HepG2 (cell line): ENCODE results near the gene RB1. TPM values are rescaled to one million over a fixed set of nuclear protein-coding genes. Genes with fewer than 3 reads are reported as not detected.

Experiments
- ATAC-seq: fragments of 200-7000 bp; cut with Tn5 transposase; 3 replicates; pipeline ENCODE4 v1.9.1; 2020; ENCODE audit warnings: mild to moderate bottlenecking, moderate library complexity
- BruUV-seq: library from RNA; stranded (reverse); fragments of 400-500 nt; replicated peaks from 2 replicates; lab custom pipeline; 2021; lab: Mats Ljungman, UMichigan
- CTCF ChIA-PET: fragments of 300-600 bp; formaldehyde crosslinking; extraction: SDS; loops from one replicate; lab custom pipeline; 2021; ENCODE audit warnings: low total read pairs, inconsistent platforms, low intra/inter-chr PET ratio; lab: Yijun Ruan, JAX
- POLR2A ChIA-PET: fragments of 350-600 bp; sonication (Branson Sonifier 250); formaldehyde crosslinking; loops from one replicate; lab custom pipeline; 2020; ENCODE audit warnings: antibody characterized with exemption, inconsistent platforms; lab: Yijun Ruan, JAX
- DNase-seq: peaks from one replicate; pipeline ENCODE4 v3.0.0-alpha.2; 2015; ENCODE audit warnings: low spot score
- FAIRE-seq: peaks from 3 replicates; lab custom pipeline; 2011; peaks lifted over from hg19 to GRCh38; lab: Jason Lieb, UNC
- H2AFZ ChIP-seq: one replicate; pipeline ENCODE4 v1.6.1; 2011; ENCODE audit warnings: low read length, inconsistent platforms
- H3K27ac ChIP-seq: fragments of 300-600 bp; 3 replicates; pipeline ENCODE4 v1.8.0; 2011; ENCODE audit warnings: mixed run types, mild to moderate bottlenecking, mixed read lengths, low read length, inconsistent platforms; ENCODE audit not compliant: insufficient read depth; ENCODE audit errors: extremely low read length
- H3K27me3 ChIP-seq, 2 experiments: fragments of 200-600 bp in 1 of 2; 2 replicates in 1 of 2; 3 replicates in 1 of 2; pipeline versions ENCODE4 v1.6.0 to v1.8.0; 2011; ENCODE audit warnings: low read length in 2 of 2, mild to moderate bottlenecking in 2 of 2, moderate library complexity in 2 of 2, inconsistent platforms in 1 of 2; ENCODE audit not compliant: insufficient read depth in 2 of 2, control insufficient read depth in 1 of 2
- H3K36me3 ChIP-seq, 2 experiments: fragments of 200-600 bp in 1 of 2; replicated peaks in 1 of 2; 2 replicates in 1 of 2; 3 replicates in 1 of 2; pipeline versions ENCODE4 v1.5.1 to v1.8.0; 2011; ENCODE audit warnings: low read length in 2 of 2, inconsistent platforms in 1 of 2; ENCODE audit not compliant: insufficient read depth in 2 of 2, control insufficient read depth in 1 of 2
- H3K4me1 ChIP-seq: 2 replicates; pipeline ENCODE4 v1.5.1; 2012; ENCODE audit warnings: low read length, inconsistent platforms; ENCODE audit not compliant: insufficient read depth
- H3K4me2 ChIP-seq: 2 replicates; pipeline ENCODE4 v1.6.0; 2011; ENCODE audit warnings: low read depth, low read length, inconsistent platforms
- H3K4me3 ChIP-seq, 3 experiments: fragments of 200-600 bp in 1 of 3; sonication (generic), shearing (Covaris generic) in 1 of 3; replicated peaks in 1 of 3; 2 replicates each; pipeline ENCODE4 v1.5.1; 2011 to 2016; ENCODE audit warnings: low read length in 3 of 3, inconsistent platforms in 2 of 3, low read depth in 2 of 3, mild to moderate bottlenecking in 2 of 3, control low read depth in 1 of 3, mixed read lengths in 1 of 3; ENCODE audit not compliant: insufficient read depth in 1 of 3
- H3K79me2 ChIP-seq: one replicate; pipeline ENCODE4 v1.6.1; 2011; ENCODE audit warnings: low read length, inconsistent platforms; ENCODE audit not compliant: insufficient read depth
- H3K9ac ChIP-seq: 2 replicates; pipeline ENCODE4 v1.6.0; 2011; ENCODE audit warnings: mild to moderate bottlenecking, low read depth, low read length, inconsistent platforms; ENCODE audit not compliant: insufficient read depth
- H3K9me3 ChIP-seq: 2 replicates; pipeline ENCODE4 v1.5.1; 2012; ENCODE audit warnings: mild to moderate bottlenecking, low read length
- H4K20me1 ChIP-seq: 2 replicates; pipeline ENCODE4 v1.6.0; 2011; ENCODE audit warnings: inconsistent platforms, mild to moderate bottlenecking, low read length, moderate library complexity; ENCODE audit not compliant: insufficient read depth
- ADNP ChIP-seq: sonication (generic); formaldehyde crosslinking; IDR thresholded peaks from 2 replicates; pipeline ENCODE4 v1.4.0; 2020; ENCODE audit warnings: missing genetic modification reagents
- CENPBD1 ChIP-seq: sonication (generic); formaldehyde crosslinking; IDR thresholded peaks from 2 replicates; pipeline ENCODE4 v1.8.0; 2022; ENCODE audit warnings: missing genetic modification reagents, low read depth, mild to moderate bottlenecking, borderline replicate concordance
- DBP ChIP-seq: sonication (generic); formaldehyde crosslinking; IDR thresholded peaks from 2 replicates; pipeline ENCODE4 v1.4.0; 2020; ENCODE audit warnings: missing genetic modification reagents; ENCODE audit errors: not compliant biosample characterization
- HMG20A ChIP-seq: IDR thresholded peaks from 2 replicates; pipeline ENCODE4 v1.6.1; 2016; ENCODE audit warnings: borderline replicate concordance
- KLF13 ChIP-seq: sonication (generic); formaldehyde crosslinking; IDR thresholded peaks from 2 replicates; pipeline ENCODE4 v1.4.0; 2020; ENCODE audit warnings: mild to moderate bottlenecking, missing genetic modification reagents
- NFKB2 ChIP-seq: sonication (generic); formaldehyde crosslinking; IDR thresholded peaks from 2 replicates; pipeline ENCODE4 v1.4.0; 2020; ENCODE audit warnings: missing genetic modification reagents, borderline replicate concordance
- RFX3 ChIP-seq: IDR thresholded peaks from 2 replicates; pipeline ENCODE4 v1.6.1; 2016; ENCODE audit warnings: missing biosample characterization, missing genetic modification reagents
- TEAD2 ChIP-seq: sonication (generic); formaldehyde crosslinking; IDR thresholded peaks from 2 replicates; pipeline ENCODE4 v1.9.0; 2021; ENCODE audit warnings: missing genetic modification reagents
- TGIF2 ChIP-seq: IDR thresholded peaks from 2 replicates; pipeline ENCODE4 v1.6.1; 2016; ENCODE audit warnings: control low read depth, missing compliant biosample characterization
- UBTF ChIP-seq: sonication (generic); formaldehyde crosslinking; IDR thresholded peaks from 2 replicates; pipeline ENCODE4 v1.4.0; 2020; ENCODE audit warnings: mild to moderate bottlenecking, missing genetic modification reagents
- ZEB1 ChIP-seq: IDR thresholded peaks from 2 replicates; pipeline ENCODE4 v1.6.1; 2012; ENCODE audit warnings: mild to moderate bottlenecking, low read depth, inconsistent platforms; ENCODE audit not compliant: insufficient replicate concordance
- ZNF235 ChIP-seq: sonication (generic); formaldehyde crosslinking; IDR thresholded peaks from 2 replicates; pipeline ENCODE4 v1.8.1; 2023; ENCODE audit warnings: mild to moderate bottlenecking, missing genetic modification reagents, borderline replicate concordance
- ZNF282 ChIP-seq: fragments of 450-650 bp; IDR thresholded peaks from 2 replicates; pipeline ENCODE4 v1.6.1; 2018; ENCODE audit not compliant: partially characterized antibody
- ZNF546 ChIP-seq: sonication (generic); formaldehyde crosslinking; conservative IDR thresholded peaks from 2 replicates; pipeline ENCODE4 v1.8.1; 2023; ENCODE audit warnings: mild to moderate bottlenecking, missing genetic modification reagents
- ZNF552 ChIP-seq: sonication (generic); formaldehyde crosslinking; IDR thresholded peaks from 2 replicates; pipeline ENCODE4 v1.9.0; 2022; ENCODE audit warnings: missing genetic modification reagents, mild to moderate bottlenecking, borderline replicate concordance
- ZNF691 ChIP-seq: sonication (generic); formaldehyde crosslinking; IDR thresholded peaks from 2 replicates; pipeline ENCODE4 v1.4.0; 2020; ENCODE audit warnings: missing genetic modification reagents, low read depth, mild to moderate bottlenecking, borderline replicate concordance
- ZNF703 ChIP-seq: sonication (generic); formaldehyde crosslinking; IDR thresholded peaks from 2 replicates; pipeline ENCODE4 v1.5.1; 2020; ENCODE audit warnings: missing genetic modification reagents, mild to moderate bottlenecking, moderate library complexity, borderline replicate concordance
- WGBS: methylation state at CpG from one replicate; pipeline ENCODE4 v1.1.6; 2017; ENCODE audit warnings: low lambda C conversion rate; 5-methylcytosine and 5-hydroxymethylcytosine counted together
- in situ Hi-C: cut with HindIII; loops from 2 replicates; pipeline ENCODE4 v1.10.0; 2017; ENCODE audit warnings: low pct_unique_long_range_greater_than_20kb; ENCODE audit not compliant: extremely low pct_ligation_motif_present
- intact Hi-C: fragments of 100-400 bp; cut with micrococcal nuclease; formaldehyde crosslinking; loops from one replicate; pipeline ENCODE4 v1.10.0; 2022; ENCODE audit not compliant: unreplicated experiment
- polyA plus RNA-seq, 8 experiments: library from polyadenylated mRNA; depleted of rRNA in 3 of 8; stranded (reverse) in 7 of 8; unstranded in 1 of 8; fragments of >200 nt; fragmentation: Illumina TruSeq in 4 of 8; extraction: Trizol in 4 of 8; gene quantifications; 2 replicates each; pipeline versions ENCODE4 v1.2.1 to v1.2.3, GENCODE V29; 2011 to 2016; ENCODE audit warnings: low read depth in 4 of 8, missing spikeins in 1 of 8, mixed read lengths in 1 of 8; ENCODE audit not compliant: insufficient read depth in 1 of 8
- total RNA-seq, 5 experiments: library from RNA; depleted of rRNA; stranded (reverse); fragments of >200 nt; fragmentation: Illumina TruSeq; extraction: Trizol; gene quantifications; 2 replicates each; pipeline ENCODE4 v1.2.3, GENCODE V29; 2016; ENCODE audit warnings: low read depth in 1 of 5

Gene RB1
- total and polyA plus RNA-seq, 2 of the 13 experiments (the other 11 are each of a cell fraction or from before 2014, with no cell fraction given) = 15.6 to 23.7 TPM

GRCh38 chr13:48476215-48476614, 172.7 kb downstream of the RB1 start:
- H2AFZ ChIP-seq = no peak overlapping the region
- H3K9me3 ChIP-seq = no peaks in the 10 kb centered on the region
- peaks cover 14% of the 10 kb centered on the region for H3K4me1 ChIP-seq
- no peaks in the 10 kb centered on the region for H4K20me1 ChIP-seq
- CTCF ChIA-PET = no interaction called here
- no peak for ATAC-seq
- H3K27ac ChIP-seq = no peak overlapping the region
- no peak for FAIRE-seq
- no peaks in the 10 kb centered on the region for H3K27me3 ChIP-seq
- no peak for DNase-seq
- no peak overlapping the region for H3K9ac ChIP-seq
- peaks cover 0 to 21% of the 10 kb centered on the region in 2 experiments; a peak in 2 of 5 replicates for H3K36me3 ChIP-seq
- no peak for TF ChIP-seq ZNF235
- no peak for TF ChIP-seq ZEB1
- no peak for TF ChIP-seq HMG20A (CRISPR knock-in tag)
- TF ChIP-seq ZNF282 = no peak
- TF ChIP-seq RFX3 (CRISPR knock-in tag) = no peak
- no peak for TF ChIP-seq ZNF552 (CRISPR knock-in tag)
- TF ChIP-seq KLF13 = no peak
- no peak for TF ChIP-seq TEAD2 (CRISPR knock-in tag)
- TF ChIP-seq ADNP = no peak
- TF ChIP-seq ZNF691 = no peak
- no peak overlapping the region for H3K4me3 ChIP-seq
- no peak overlapping the region for H3K4me2 ChIP-seq
- POLR2A ChIA-PET = no interaction called here
- BruUV-seq = no TSS peak
- in situ Hi-C loops (no loop called here), intact Hi-C loops (no loop called here)
- H3K79me2 ChIP-seq = no peaks in the 10 kb centered on the region

GRCh38 chr13:48476686-48477085, 173.1 kb downstream of the RB1 start:
- no peak overlapping the region for H3K9ac ChIP-seq
- ChIA-PET CTCF (no interaction called here), POLR2A (no interaction called here)
- BruUV-seq = no TSS peak
- H3K36me3 ChIP-seq = peaks cover 0 to 21% of the 10 kb centered on the region in 2 experiments; a peak in 2 of 5 replicates
- no peaks in the 10 kb centered on the region for H3K27me3 ChIP-seq
- intact Hi-C loops (no loop called here), in situ Hi-C loops (no loop called here)
- no peak overlapping the region for H3K4me3 ChIP-seq
- WGBS = 74% methylated on average over 4 of the region's 4 CpGs
- H3K4me2 ChIP-seq = no peak overlapping the region
- peaks cover 14% of the 10 kb centered on the region for H3K4me1 ChIP-seq
- FAIRE-seq (no peak), DNase-seq (no peak), ATAC-seq (no peak)
- H4K20me1 ChIP-seq = no peaks in the 10 kb centered on the region
- no peaks in the 10 kb centered on the region for H3K9me3 ChIP-seq
- no peak overlapping the region for H3K27ac ChIP-seq
- H3K79me2 ChIP-seq = no peaks in the 10 kb centered on the region
- no peak overlapping the region for H2AFZ ChIP-seq
- TF ChIP-seq ZNF703 (CRISPR knock-in tag) (no peak), CENPBD1 (CRISPR knock-in tag) (no peak), ZNF546 (CRISPR knock-in tag) (no peak), UBTF (no peak), DBP (CRISPR knock-in tag) (no peak), TGIF2 (no peak), NFKB2 (CRISPR knock-in tag) (no peak)
